ENCODE results near the gene NPHS1. TPM values are rescaled to one million over a fixed set of nuclear protein-coding genes. Genes with fewer than 3 reads are reported as not detected.

Gene NPHS1
- total RNA-seq, 1 experiment from 2014 or later, result 0.67 TPM

DNA sequence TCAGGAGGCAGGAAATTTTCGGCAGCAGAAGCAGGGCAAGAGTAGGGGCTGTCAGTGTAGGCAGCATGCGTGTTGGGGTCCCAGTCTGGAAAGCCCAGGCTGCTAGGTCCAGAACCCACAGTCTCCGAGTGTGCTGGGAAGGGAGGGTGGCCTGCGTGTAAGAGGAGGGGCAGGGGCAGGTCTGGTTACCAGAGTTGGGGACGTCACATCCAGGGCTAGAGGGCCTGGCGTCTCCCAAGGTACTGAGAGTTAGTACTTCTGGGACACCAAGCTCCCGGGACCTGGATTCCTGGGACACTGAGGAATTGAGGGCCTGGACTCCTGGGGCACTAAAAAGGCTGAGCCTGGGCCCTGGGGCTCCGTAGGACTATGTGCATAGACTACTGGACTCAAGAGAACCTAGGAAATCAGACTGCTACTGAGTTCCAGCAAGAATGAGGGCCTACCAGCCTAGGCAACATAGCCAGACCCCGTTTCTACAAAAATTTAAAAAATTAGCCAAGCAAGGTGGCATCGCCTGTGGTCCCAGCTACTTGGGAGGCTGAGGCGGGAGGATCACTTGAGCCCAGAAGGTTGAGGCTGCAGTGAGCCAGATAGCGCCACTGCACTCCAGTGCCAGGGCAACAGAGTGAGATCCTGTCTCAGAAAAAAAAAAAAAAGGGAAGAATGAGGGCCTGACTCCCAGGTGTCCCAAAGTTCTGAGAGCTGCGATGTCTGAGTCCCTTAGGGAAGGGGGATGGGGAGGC lies 45.6 kb upstream of the NPHS1 start:
- intact Hi-C loops (cut with micrococcal nuclease; ENCODE audit: unreplicated experiment) (no loop called here), in situ Hi-C loops (cut with HindIII; ENCODE audit: low pct_unique_long_range_greater_than_20kb, low sequenced_read_pairs) (no loop called here)
- peak overlapping the region; percentile 88 to 90 for H3K4me3 ChIP-seq (ENCODE audit: low read depth in 2 of 2, low read length in 2 of 2)
- no peaks in the 10 kb centered on the region for H3K36me3 ChIP-seq (ENCODE audit: control insufficient read depth, insufficient read depth, low read length)
- BruUV-seq (replicated peaks), result no TSS peak
- TF ChIP-seq, protein P1, sequence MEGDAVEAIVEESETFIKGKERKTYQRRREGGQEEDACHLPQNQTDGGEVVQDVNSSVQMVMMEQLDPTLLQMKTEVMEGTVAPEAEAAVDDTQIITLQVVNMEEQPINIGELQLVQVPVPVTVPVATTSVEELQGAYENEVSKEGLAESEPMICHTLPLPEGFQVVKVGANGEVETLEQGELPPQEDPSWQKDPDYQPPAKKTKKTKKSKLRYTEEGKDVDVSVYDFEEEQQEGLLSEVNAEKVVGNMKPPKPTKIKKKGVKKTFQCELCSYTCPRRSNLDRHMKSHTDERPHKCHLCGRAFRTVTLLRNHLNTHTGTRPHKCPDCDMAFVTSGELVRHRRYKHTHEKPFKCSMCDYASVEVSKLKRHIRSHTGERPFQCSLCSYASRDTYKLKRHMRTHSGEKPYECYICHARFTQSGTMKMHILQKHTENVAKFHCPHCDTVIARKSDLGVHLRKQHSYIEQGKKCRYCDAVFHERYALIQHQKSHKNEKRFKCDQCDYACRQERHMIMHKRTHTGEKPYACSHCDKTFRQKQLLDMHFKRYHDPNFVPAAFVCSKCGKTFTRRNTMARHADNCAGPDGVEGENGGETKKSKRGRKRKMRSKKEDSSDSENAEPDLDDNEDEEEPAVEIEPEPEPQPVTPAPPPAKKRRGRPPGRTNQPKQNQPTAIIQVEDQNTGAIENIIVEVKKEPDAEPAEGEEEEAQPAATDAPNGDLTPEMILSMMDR (IDR thresholded peaks at IDR 0.05), result no peak
- no peak for TF ChIP-seq POLR2AphosphoS5 (IDR thresholded peaks at IDR 0.05; ENCODE audit: low read depth, low read length)
- TF ChIP-seq TCF7L2 (IDR thresholded peaks at IDR 0.05; ENCODE audit: low read depth, low read length), result no peak
- TF ChIP-seq, protein P2, sequence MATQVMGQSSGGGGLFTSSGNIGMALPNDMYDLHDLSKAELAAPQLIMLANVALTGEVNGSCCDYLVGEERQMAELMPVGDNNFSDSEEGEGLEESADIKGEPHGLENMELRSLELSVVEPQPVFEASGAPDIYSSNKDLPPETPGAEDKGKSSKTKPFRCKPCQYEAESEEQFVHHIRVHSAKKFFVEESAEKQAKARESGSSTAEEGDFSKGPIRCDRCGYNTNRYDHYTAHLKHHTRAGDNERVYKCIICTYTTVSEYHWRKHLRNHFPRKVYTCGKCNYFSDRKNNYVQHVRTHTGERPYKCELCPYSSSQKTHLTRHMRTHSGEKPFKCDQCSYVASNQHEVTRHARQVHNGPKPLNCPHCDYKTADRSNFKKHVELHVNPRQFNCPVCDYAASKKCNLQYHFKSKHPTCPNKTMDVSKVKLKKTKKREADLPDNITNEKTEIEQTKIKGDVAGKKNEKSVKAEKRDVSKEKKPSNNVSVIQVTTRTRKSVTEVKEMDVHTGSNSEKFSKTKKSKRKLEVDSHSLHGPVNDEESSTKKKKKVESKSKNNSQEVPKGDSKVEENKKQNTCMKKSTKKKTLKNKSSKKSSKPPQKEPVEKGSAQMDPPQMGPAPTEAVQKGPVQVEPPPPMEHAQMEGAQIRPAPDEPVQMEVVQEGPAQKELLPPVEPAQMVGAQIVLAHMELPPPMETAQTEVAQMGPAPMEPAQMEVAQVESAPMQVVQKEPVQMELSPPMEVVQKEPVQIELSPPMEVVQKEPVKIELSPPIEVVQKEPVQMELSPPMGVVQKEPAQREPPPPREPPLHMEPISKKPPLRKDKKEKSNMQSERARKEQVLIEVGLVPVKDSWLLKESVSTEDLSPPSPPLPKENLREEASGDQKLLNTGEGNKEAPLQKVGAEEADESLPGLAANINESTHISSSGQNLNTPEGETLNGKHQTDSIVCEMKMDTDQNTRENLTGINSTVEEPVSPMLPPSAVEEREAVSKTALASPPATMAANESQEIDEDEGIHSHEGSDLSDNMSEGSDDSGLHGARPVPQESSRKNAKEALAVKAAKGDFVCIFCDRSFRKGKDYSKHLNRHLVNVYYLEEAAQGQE (IDR thresholded peaks at IDR 0.05; ENCODE audit: insufficient read depth in 1 of 2, low read depth in 2 of 2, low read length in 1 of 2), result no peak
- TF ChIP-seq SIN3A (IDR thresholded peaks at IDR 0.05; ENCODE audit: borderline replicate concordance, insufficient read depth, low read depth, low read length), result no peak
- peaks cover 20% of the 10 kb centered on the region for H3K4me1 ChIP-seq (ENCODE audit: control insufficient read depth, insufficient read depth, low read length)
- no peak for DNase-seq (ENCODE audit: low read depth, low spot score)
- H3K9me3 ChIP-seq (ENCODE audit: control insufficient read depth, insufficient read depth, low read depth, low read length), result no peaks in the 10 kb centered on the region
- no peaks in the 10 kb centered on the region for H3K27me3 ChIP-seq (ENCODE audit: control insufficient read depth, insufficient read depth, low read length)
- H3K27ac ChIP-seq (ENCODE audit: low read length), result peak overlapping the region; percentile 90
- ATAC-seq, result no peak
- ChIA-PET POLR2A (interaction anchor here (0.6 to 0.7 kb wide), 2 partner anchors 12 to 51 kb away, joined by 6 to 7 read pairs; no protein-coding TSS in a partner anchor), CTCF (no interaction called here)

DNA sequence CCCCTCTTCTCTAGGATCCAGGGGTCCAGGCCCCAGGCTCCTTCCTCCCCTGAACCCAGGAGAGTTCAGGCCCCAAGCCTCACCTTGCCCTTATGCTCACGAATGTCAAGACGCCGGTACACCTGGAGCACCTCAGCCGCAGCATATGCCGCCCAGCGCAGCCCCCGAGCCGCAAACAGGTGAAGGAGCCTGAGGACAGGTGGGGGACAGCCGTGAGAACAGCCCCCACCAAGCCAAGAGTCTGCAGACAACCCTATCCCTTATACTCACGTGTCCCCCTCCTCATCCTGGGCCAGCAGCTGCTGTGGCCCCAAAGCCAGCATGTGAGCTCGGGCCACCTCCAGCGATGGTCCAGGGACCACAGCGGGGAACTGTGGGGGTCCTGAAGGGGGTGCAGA lies 44.3 kb upstream of the NPHS1 start:
- in situ Hi-C loops (cut with HindIII; ENCODE audit: low pct_unique_long_range_greater_than_20kb, low sequenced_read_pairs) (no loop called here), intact Hi-C loops (cut with micrococcal nuclease; ENCODE audit: unreplicated experiment) (no loop called here)
- H3K4me3 ChIP-seq (ENCODE audit: low read depth in 2 of 2, low read length in 2 of 2), result no peak overlapping the region
- no peaks in the 10 kb centered on the region for H3K36me3 ChIP-seq (ENCODE audit: control insufficient read depth, insufficient read depth, low read length)
- no peaks in the 10 kb centered on the region for H3K9me3 ChIP-seq (ENCODE audit: control insufficient read depth, insufficient read depth, low read depth, low read length)
- TF ChIP-seq, protein P1 (IDR thresholded peaks at IDR 0.05), result no peak
- TF ChIP-seq, protein P2 (IDR thresholded peaks at IDR 0.05; ENCODE audit: insufficient read depth in 1 of 2, low read depth in 2 of 2, low read length in 1 of 2), result no peak
- TF ChIP-seq SIN3A (IDR thresholded peaks at IDR 0.05; ENCODE audit: borderline replicate concordance, insufficient read depth, low read depth, low read length), result no peak
- no peak for TF ChIP-seq POLR2AphosphoS5 (IDR thresholded peaks at IDR 0.05; ENCODE audit: low read depth, low read length)
- TF ChIP-seq TCF7L2 (IDR thresholded peaks at IDR 0.05; ENCODE audit: low read depth, low read length), result no peak
- peaks cover 13% of the 10 kb centered on the region for H3K4me1 ChIP-seq (ENCODE audit: control insufficient read depth, insufficient read depth, low read length)
- H3K27ac ChIP-seq (ENCODE audit: low read length), result no peak overlapping the region
- CTCF ChIA-PET, result no interaction called here
- H3K27me3 ChIP-seq (ENCODE audit: control insufficient read depth, insufficient read depth, low read length), result no peaks in the 10 kb centered on the region
- ATAC-seq (no peak), DNase-seq (ENCODE audit: low read depth, low spot score) (no peak)
- BruUV-seq (replicated peaks), result no TSS peak
- POLR2A ChIA-PET, result no interaction called here
